SK-N-SH (cell line): ENCODE measurements around the gene TBXA2R. TPM values are rescaled to one million over a fixed set of nuclear protein-coding genes. Genes with fewer than 3 reads are reported as not detected.
"Not testable (repeated sequence)": the region's sequence is repeated elsewhere in the genome, so short reads cannot be mapped to it uniquely, and the experiment has no call there.

Source experiments
- CTCF ChIA-PET: fragments of 300-600, 350-600 bp; formaldehyde crosslinking; extraction: SDS; loops from one replicate; lab custom pipeline; 2021; lab: Yijun Ruan, JAX
- POLR2A ChIA-PET: fragments of 350-600 bp; sonication (Branson Sonifier 250); formaldehyde crosslinking; extraction: SDS; loops from one replicate; lab custom pipeline; 2020; ENCODE audit warnings: antibody characterized with exemption, inconsistent platforms; lab: Yijun Ruan, JAX
- DNase-seq: peaks from one replicate; pipeline ENCODE4 v3.0.0; 2012
- H2AFZ ChIP-seq: fragments of 200-600 bp; sonication (generic); 2 replicates; pipeline ENCODE4 v1.8.1; 2016; ENCODE audit warnings: antibody characterized with exemption, mild to moderate bottlenecking, low read depth
- H3F3A ChIP-seq: fragments of 200-600 bp; sonication (generic); replicated peaks from 2 replicates; pipeline ENCODE3; 2016; ENCODE audit warnings: antibody characterized with exemption, mild to moderate bottlenecking; ENCODE audit not compliant: insufficient read depth
- H3K27ac ChIP-seq, 2 experiments: fragments of 200-500 bp in 1 of 2; fragments of 200-600 bp in 1 of 2; sonication (Bioruptor generic) in 1 of 2; sonication (generic), shearing (Covaris generic) in 1 of 2; 2 replicates each; pipeline versions ENCODE4 v1.5.1 to v1.6.1; 2014 to 2016; ENCODE audit warnings: low read depth in 2 of 2, inconsistent platforms in 1 of 2, low read length in 1 of 2, mild to moderate bottlenecking in 1 of 2, mixed read lengths in 1 of 2
- H3K27me3 ChIP-seq: fragments of 200-600 bp; sonication (generic), shearing (Covaris generic); 2 replicates; pipeline ENCODE4 v1.6.1; 2016; ENCODE audit warnings: mixed run types; ENCODE audit not compliant: insufficient read depth
- H3K36me3 ChIP-seq, 2 experiments: fragments of 200-500 bp in 1 of 2; fragments of 200-600 bp in 1 of 2; sonication (Bioruptor generic) in 1 of 2; sonication (generic) in 1 of 2; replicated peaks in 1 of 2; 2 replicates each; pipeline versions ENCODE3 to v1.5.1; 2014 to 2016; ENCODE audit warnings: low read length in 1 of 2, mild to moderate bottlenecking in 1 of 2; ENCODE audit not compliant: insufficient read depth in 2 of 2, control insufficient read depth in 1 of 2
- H3K4me1 ChIP-seq, 2 experiments: fragments of 200-500 bp in 1 of 2; fragments of 200-600 bp in 1 of 2; sonication (Bioruptor generic) in 1 of 2; sonication (generic), shearing (Covaris generic) in 1 of 2; 2 replicates each; pipeline versions ENCODE4 v1.5.1 to v1.6.1; 2014 to 2016; ENCODE audit warnings: low read depth in 1 of 2, low read length in 1 of 2, mixed run types in 1 of 2; ENCODE audit not compliant: insufficient read depth in 2 of 2, control insufficient read depth in 1 of 2
- H3K4me2 ChIP-seq: fragments of 200-600 bp; sonication (generic), shearing (Covaris generic); 2 replicates; pipeline ENCODE4 v1.6.1; 2017; ENCODE audit warnings: mixed run types
- H3K4me3 ChIP-seq, 2 experiments: fragments of 200-500 bp in 1 of 2; fragments of 200-600 bp in 1 of 2; sonication (Bioruptor generic) in 1 of 2; sonication (generic), shearing (Covaris generic) in 1 of 2; 2 replicates each; pipeline versions ENCODE4 v1.5.1 to v1.8.1; 2014 to 2016; ENCODE audit warnings: low read depth in 2 of 2, inconsistent platforms in 1 of 2, low read length in 1 of 2, mild to moderate bottlenecking in 1 of 2, mixed read lengths in 1 of 2, moderate library complexity in 1 of 2
- H3K79me2 ChIP-seq: fragments of 200-600 bp; sonication (generic); 2 replicates; pipeline ENCODE4 v1.8.1; 2017; ENCODE audit warnings: mild to moderate bottlenecking; ENCODE audit not compliant: insufficient read depth
- H3K9ac ChIP-seq: fragments of 200-600 bp; sonication (generic); 2 replicates; pipeline ENCODE4 v1.6.1; 2017; ENCODE audit warnings: mixed run types
- H3K9me2 ChIP-seq: fragments of 200-600 bp; sonication (generic); 2 replicates; pipeline ENCODE4 v1.6.1; 2017; ENCODE audit warnings: mixed run types
- H3K9me3 ChIP-seq: fragments of 200-600 bp; sonication (generic); 2 replicates; pipeline ENCODE4 v1.6.1; 2017; ENCODE audit warnings: mixed run types, mild to moderate bottlenecking, moderate library complexity
- H4K20me1 ChIP-seq: fragments of 200-600 bp; sonication (generic); 2 replicates; pipeline ENCODE4 v1.6.1; 2017; ENCODE audit warnings: mild to moderate bottlenecking, mixed run types; ENCODE audit not compliant: insufficient read depth
- FOSL2 ChIP-seq: IDR thresholded peaks from 2 replicates; pipeline ENCODE4 v1.4.0; 2012; ENCODE audit warnings: low read depth, mild to moderate bottlenecking, moderate library complexity, borderline replicate concordance
- FOXJ3 ChIP-seq: sonication (generic); formaldehyde crosslinking; IDR thresholded peaks from 2 replicates; pipeline ENCODE4 v1.5.1; 2020; ENCODE audit warnings: mild to moderate bottlenecking, missing genetic modification reagents
- FOXM1 ChIP-seq: IDR thresholded peaks from 2 replicates; pipeline ENCODE4 v1.4.0; 2012; ENCODE audit warnings: low read depth, mild to moderate bottlenecking
- MAX ChIP-seq: IDR thresholded peaks from 2 replicates; pipeline ENCODE4 v1.4.0; 2012; ENCODE audit warnings: low read depth
- MEF2A ChIP-seq: IDR thresholded peaks from 2 replicates; pipeline ENCODE4 v1.4.0; 2012; ENCODE audit warnings: low read depth, borderline replicate concordance
- NRF1 ChIP-seq: IDR thresholded peaks from 2 replicates; pipeline ENCODE4 v1.6.1; 2012; ENCODE audit warnings: low read depth, mild to moderate bottlenecking, low read length
- PBX3 ChIP-seq: IDR thresholded peaks from 2 replicates; pipeline ENCODE4; 2012
- RAD21 ChIP-seq: IDR thresholded peaks from 2 replicates; pipeline ENCODE4 v1.6.1; 2012; ENCODE audit warnings: mild to moderate bottlenecking, low read length
- RXRA ChIP-seq: IDR thresholded peaks from 2 replicates; pipeline ENCODE4 v1.4.0; 2012; ENCODE audit warnings: low read depth, mild to moderate bottlenecking, borderline replicate concordance
- USF1 ChIP-seq: IDR thresholded peaks from 2 replicates; pipeline ENCODE4 v1.4.0; 2012; ENCODE audit warnings: low read depth, borderline replicate concordance
- USF2 ChIP-seq: fragments of 150-350 bp; IDR thresholded peaks from 2 replicates; pipeline ENCODE4 v1.6.1; 2017; ENCODE audit warnings: antibody characterized with exemption, low read length, low read depth, borderline replicate concordance
- WGBS: methylation state at CpG from one replicate; pipeline ENCODE4 v1.1.6; 2017; ENCODE audit warnings: low lambda C conversion rate; 5-methylcytosine and 5-hydroxymethylcytosine counted together
- polyA plus RNA-seq, 3 experiments: library from polyadenylated mRNA; depleted of rRNA; stranded (reverse); fragments of >200 nt; gene quantifications; 2 replicates each; pipeline ENCODE4 v1.2.3, GENCODE V29; 2012

Gene TBXA2R
- polyA plus RNA-seq, 1 of the 3 experiments (the other 2 are of a cell fraction): 0.92 TPM

- TF ChIP-seq USF1 (no peak), MAX (no peak), FOXJ3 (CRISPR knock-in tag) (no peak), RAD21 (no peak), NRF1 (no peak), MEF2A (no peak), RXRA (no peak), USF2 (no peak), FOXM1 (no peak)
Observed at GRCh38 chr19:3570606-3571011, 36.1 kb downstream of the TBXA2R start (continued).

GRCh38 chr19:3570042-3570441 lies 36.6 kb downstream of the TBXA2R start:
- WGBS: 84% methylated on average over 11 of the region's 11 CpGs
- POLR2A ChIA-PET, H3K4me1 ChIP-seq, H3K79me2 ChIP-seq, H3K9ac ChIP-seq, H3K27ac ChIP-seq, H3F3A ChIP-seq, H3K9me2 ChIP-seq, H3K36me3 ChIP-seq, H3K4me2 ChIP-seq, DNase-seq, H2AFZ ChIP-seq, H3K9me3 ChIP-seq, H3K4me3 ChIP-seq, H3K27me3 ChIP-seq, H4K20me1 ChIP-seq: not testable (repeated sequence)
- CTCF ChIA-PET: interaction anchor here (1.0 to 1.5 kb wide), 2 partner anchors 11 to 22 kb away, joined by 3 to 5 read pairs; no protein-coding TSS in a partner anchor

- H4K20me1 ChIP-seq: no peaks in the 10 kb centered on the region
- no peak overlapping the region for H3K4me2 ChIP-seq
- H3K4me3 ChIP-seq: no peak overlapping the region
- no peak overlapping the region for H2AFZ ChIP-seq
- no peaks in the 10 kb centered on the region for H3K79me2 ChIP-seq
- TF ChIP-seq FOSL2 (peak; percentile 58; the same call in 1 of the 2 replicates), MEF2A (no peak), PBX3 (peak; percentile 36; the same call in 1 of the 2 replicates)
- POLR2A ChIA-PET: no interaction called here
- no peaks in the 10 kb centered on the region for H3K9me2 ChIP-seq
- CTCF ChIA-PET: interaction anchor here (1.0 to 2.6 kb wide), 4 partner anchors 19 to 262 kb away, joined by 3 to 6 read pairs (median 3); no protein-coding TSS in a partner anchor
- 67% methylated on average over 19 of the region's 19 CpGs for WGBS
- H3K9ac ChIP-seq: no peak overlapping the region
- no peaks in the 10 kb centered on the region for H3K9me3 ChIP-seq
- H3K27ac ChIP-seq: peak overlapping the region in 1 of 2 experiments; percentile 16; a peak in 2 of 4 replicates
- no peaks in the 10 kb centered on the region for H3K27me3 ChIP-seq
- H3F3A ChIP-seq: no peaks in the 10 kb centered on the region
- no peaks in the 10 kb centered on the region for H3K4me1 ChIP-seq
- H3K36me3 ChIP-seq: no peaks in the 10 kb centered on the region
- DNase-seq: no peak
Observed at GRCh38 chr19:3565139-3565538, 41.5 kb downstream of the TBXA2R start.
